IgD-negative memory B cell (primary cell): ENCODE measurements around the gene DEFB110. TPM values are rescaled to one million over a fixed set of nuclear protein-coding genes. Genes with fewer than 3 reads are reported as not detected.
A peak's percentile ranks its signal among the peaks of the same experiment; 100 is the strongest.

Experiments used
- H3K27ac Mint-ChIP-seq, 3 donors: one replicate each; pipeline ENCODE4 v1.8.0; 2020 to 2022; ENCODE audit warnings: mild to moderate bottlenecking in 3 of 3, mixed read lengths in 3 of 3, moderate library complexity in 1 of 3
- H3K27me3 Mint-ChIP-seq: one replicate; pipeline ENCODE4 v1.8.0; 2021; ENCODE audit warnings: mixed read lengths
- H3K36me3 Mint-ChIP-seq: one replicate; pipeline ENCODE4 v1.8.0; 2020; ENCODE audit warnings: mild to moderate bottlenecking, mixed read lengths
- H3K4me1 Mint-ChIP-seq, 3 donors: one replicate each; pipeline ENCODE4 v1.8.0; 2020 to 2022; ENCODE audit warnings: mixed read lengths in 3 of 3, mild to moderate bottlenecking in 1 of 3
- H3K4me3 Mint-ChIP-seq, 4 donors: one replicate each; pipeline ENCODE4 v1.8.0; 2020 to 2022; ENCODE audit warnings: mild to moderate bottlenecking in 4 of 4, mixed read lengths in 4 of 4, moderate library complexity in 3 of 4
- H3K9me3 Mint-ChIP-seq, 3 donors: one replicate each; pipeline ENCODE4 v1.8.0; 2020 to 2021; ENCODE audit warnings: mixed read lengths in 3 of 3, mild to moderate bottlenecking in 1 of 3
- polyA plus RNA-seq: library from polyadenylated mRNA; unstranded; fragments of 300-500 nt; fragmentation: Illumina TruSeq; gene quantifications from one replicate; pipeline ENCODE4 v1.2.3, GENCODE V29; 2021

The DEFB110 gene
- polyA plus RNA-seq, 1 donor from 2014 or later = not detected

- H3K36me3 Mint-ChIP-seq = no peaks in the 10 kb centered on the region
- H3K9me3 Mint-ChIP-seq = peaks cover 0 to 2% (median 0%) of the 10 kb centered on the region in 3 donors
- peaks cover 0 to 1% (median 0%) of the 10 kb centered on the region in 3 donors for H3K4me1 Mint-ChIP-seq
- no peak overlapping the region for H3K27ac Mint-ChIP-seq
- H3K27me3 Mint-ChIP-seq = no peaks in the 10 kb centered on the region
- H3K4me3 Mint-ChIP-seq = no peak overlapping the region
These were observed 40.9 kb downstream of the DEFB110 start for GRCh38 chr6:49980898-49981297.

- Mint-ChIP-seq H3K4me3 (no peak overlapping the region), H3K27ac (no peak overlapping the region), H3K27me3 (no peaks in the 10 kb centered on the region), H3K36me3 (no peaks in the 10 kb centered on the region), H3K4me1 (peaks cover 0 to 1% (median 0%) of the 10 kb centered on the region in 3 donors), H3K9me3 (peaks cover 0 to 2% (median 0%) of the 10 kb centered on the region in 3 donors)
These were observed 42.2 kb downstream of the DEFB110 start for GRCh38 chr6:49979584-49979983.

- no peaks in the 10 kb centered on the region for H3K36me3 Mint-ChIP-seq
- H3K9me3 Mint-ChIP-seq = peaks cover 0 to 3% (median 2%) of the 10 kb centered on the region in 3 donors
- no peak overlapping the region for H3K27ac Mint-ChIP-seq
- no peaks in the 10 kb centered on the region for H3K27me3 Mint-ChIP-seq
- peaks cover 0 to 1% (median 0%) of the 10 kb centered on the region in 3 donors for H3K4me1 Mint-ChIP-seq
- H3K4me3 Mint-ChIP-seq = peak overlapping the region in 1 of 4 donors; percentile 30
These were observed 43.2 kb downstream of the DEFB110 start for GRCh38 chr6:49978332-49979226.

- Mint-ChIP-seq H3K4me3 (no peak within 1 kb of the TSS), H3K9me3 (peaks cover 0 to 3% (median 0%) of the 10 kb centered on the region in 3 donors), H3K4me1 (no peaks in the 10 kb centered on the region), H3K27ac (no peak within 1 kb of the TSS), H3K27me3 (no peaks in the 10 kb centered on the region), H3K36me3 (no peaks in the 10 kb centered on the region)
These were observed 52.2 kb downstream of the DEFB110 start, which contains the start of gene DEFB113 for GRCh38 chr6:49969605-49970004. Gene DEFB113, minus strand, starts transcription at chr6:49969625. Its CDS starts 0 bp downstream, at chr6:49969625.

Other genes with a start within 250 kb of the DEFB110 start
- gene PGK2, start 234.7 kb downstream of the DEFB110 start, polyA plus RNA-seq = not detected
- gene CRISP1, start 155.5 kb downstream of the DEFB110 start, polyA plus RNA-seq = not detected
- not detected for gene DEFB114, start 57.8 kb downstream of the DEFB110 start, polyA plus RNA-seq
- gene DEFB113, start 52.4 kb downstream of the DEFB110 start, polyA plus RNA-seq = not detected
- not detected for gene DEFB112, start 27.9 kb upstream of the DEFB110 start, polyA plus RNA-seq